OCI-LY1 (cell line): ENCODE data around the gene PTPN2.

Experiments used
- H2AFZ ChIP-seq: fragments of 200-600 bp; sonication (generic), shearing (Covaris generic); 2 replicates; pipeline ENCODE4 v1.6.0; 2014; ENCODE audit warnings: antibody characterized with exemption, mild to moderate bottlenecking, low read length
- H3F3A ChIP-seq: fragments of 200-600 bp; sonication (generic), shearing (Covaris generic); 2 replicates; pipeline ENCODE4 v1.6.0; 2014; ENCODE audit warnings: mild to moderate bottlenecking, antibody characterized with exemption, low read length, moderate library complexity; ENCODE audit not compliant: insufficient read depth
- H3K27ac ChIP-seq: fragments of 200-600 bp; sonication (generic); 2 replicates; pipeline ENCODE4 v1.5.1; 2014; ENCODE audit warnings: low read length, mixed run types, mild to moderate bottlenecking, low read depth; ENCODE audit not compliant: poor library complexity, severe bottlenecking
- H3K27me3 ChIP-seq: fragments of 200-600 bp; sonication (generic); 2 replicates; pipeline ENCODE4 v1.6.0; 2014; ENCODE audit warnings: antibody characterized with exemption, mild to moderate bottlenecking, low read length, moderate library complexity; ENCODE audit not compliant: insufficient read depth
- H3K36me3 ChIP-seq: fragments of 200-600 bp; sonication (generic); 2 replicates; pipeline ENCODE4 v1.6.1; 2014; ENCODE audit warnings: mild to moderate bottlenecking, antibody characterized with exemption, low read length, moderate library complexity, mixed read lengths; ENCODE audit not compliant: insufficient read depth
- H3K4me1 ChIP-seq: fragments of 200-600 bp; sonication (generic); 2 replicates; pipeline ENCODE4 v1.5.1; 2014; ENCODE audit warnings: mild to moderate bottlenecking, low read length, moderate library complexity; ENCODE audit not compliant: insufficient read depth, severe bottlenecking
- H3K4me2 ChIP-seq: fragments of 200-600 bp; sonication (generic), shearing (Covaris generic); 2 replicates; pipeline ENCODE4 v1.6.1; 2014; ENCODE audit warnings: low read length
- H3K4me3 ChIP-seq: fragments of 200-600 bp; sonication (generic); 2 replicates; pipeline ENCODE4 v1.5.1; 2014; ENCODE audit warnings: low read length, low read depth, mild to moderate bottlenecking, mixed read lengths; ENCODE audit not compliant: poor library complexity, severe bottlenecking
- H3K79me2 ChIP-seq: fragments of 200-600 bp; shearing (Covaris generic); 2 replicates; pipeline ENCODE4 v1.6.1; 2016; ENCODE audit warnings: mixed run types, low read length, mixed read lengths; ENCODE audit not compliant: insufficient read depth
- H3K9ac ChIP-seq: fragments of 200-600 bp; sonication (generic), shearing (Covaris generic); 2 replicates; pipeline ENCODE4 v1.6.1; 2014; ENCODE audit warnings: mild to moderate bottlenecking, low read length, mixed read lengths
- H3K9me2 ChIP-seq: fragments of 200-600 bp; sonication (generic), shearing (Covaris generic); 2 replicates; pipeline ENCODE4 v1.6.1; 2014; ENCODE audit warnings: low read depth, mild to moderate bottlenecking, low read length, mixed read lengths
- H3K9me3 ChIP-seq: fragments of 200-600 bp; shearing (Covaris generic); 2 replicates; pipeline ENCODE4 v1.6.1; 2014; ENCODE audit warnings: low read length, mixed read lengths
- H4K20me1 ChIP-seq: fragments of 200-600 bp; sonication (generic), shearing (Covaris generic); 2 replicates; pipeline ENCODE4 v1.6.0; 2016; ENCODE audit warnings: mild to moderate bottlenecking, low read length; ENCODE audit not compliant: insufficient read depth
- EZH2 ChIP-seq: fragments of 200-600 bp; sonication (generic), shearing (Covaris generic); IDR thresholded peaks from 2 replicates; pipeline ENCODE4 v1.8.0; 2017; ENCODE audit warnings: borderline replicate concordance, mixed run types, mild to moderate bottlenecking, antibody characterized with exemption, low read length, moderate library complexity, mixed read lengths
- TF ChIP-seq, protein P1 (sequence below): fragments of 200-600 bp; sonication (generic), shearing (Covaris generic); IDR thresholded peaks from 2 replicates; pipeline ENCODE4 v1.5.1; 2017; ENCODE audit warnings: mild to moderate bottlenecking, antibody characterized with exemption, low read length, moderate library complexity, mixed read lengths

PTPN2 gene

DNA sequence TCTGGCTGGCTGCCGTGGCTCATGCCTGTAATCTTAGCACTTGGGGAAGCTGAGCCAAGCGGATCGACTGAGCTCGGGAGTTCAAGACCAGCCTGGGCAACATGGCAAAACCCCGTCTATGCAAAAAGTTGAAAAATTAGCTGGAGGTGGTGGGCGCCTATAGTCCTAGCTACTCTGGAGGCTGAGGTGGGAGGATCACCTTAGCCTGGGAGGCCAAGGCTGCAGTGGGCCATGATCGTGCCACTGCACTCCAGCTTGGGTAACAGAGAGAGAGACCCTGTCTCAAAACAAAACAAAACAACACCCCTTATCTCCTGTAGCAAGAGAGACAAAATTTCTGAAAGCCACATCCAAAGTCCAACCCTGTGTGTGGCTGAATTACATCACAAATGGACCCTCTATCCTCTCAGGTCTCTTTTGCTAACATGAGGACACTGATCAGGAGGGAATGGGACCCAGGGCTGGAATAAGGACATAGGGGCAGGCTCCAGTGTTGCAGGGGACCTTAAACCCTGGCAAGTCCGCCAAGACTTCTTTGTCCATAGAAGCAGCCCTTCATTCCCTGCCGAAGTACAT lies 116.4 kb downstream of the PTPN2 start:
- H4K20me1 ChIP-seq: no peaks in the 10 kb centered on the region
- H3K27ac ChIP-seq: no peak overlapping the region
- H3K9me2 ChIP-seq: no peaks in the 10 kb centered on the region
- no peaks in the 10 kb centered on the region for H3K36me3 ChIP-seq
- H3K27me3 ChIP-seq: peaks cover 6% of the 10 kb centered on the region; the same call in 1 of the 2 replicates
- no peak overlapping the region for H2AFZ ChIP-seq
- H3K4me2 ChIP-seq: no peak overlapping the region
- no peaks in the 10 kb centered on the region for H3F3A ChIP-seq
- H3K9ac ChIP-seq: no peak overlapping the region
- no peaks in the 10 kb centered on the region for H3K4me1 ChIP-seq
- no peak for TF ChIP-seq EZH2
- TF ChIP-seq, protein P1, sequence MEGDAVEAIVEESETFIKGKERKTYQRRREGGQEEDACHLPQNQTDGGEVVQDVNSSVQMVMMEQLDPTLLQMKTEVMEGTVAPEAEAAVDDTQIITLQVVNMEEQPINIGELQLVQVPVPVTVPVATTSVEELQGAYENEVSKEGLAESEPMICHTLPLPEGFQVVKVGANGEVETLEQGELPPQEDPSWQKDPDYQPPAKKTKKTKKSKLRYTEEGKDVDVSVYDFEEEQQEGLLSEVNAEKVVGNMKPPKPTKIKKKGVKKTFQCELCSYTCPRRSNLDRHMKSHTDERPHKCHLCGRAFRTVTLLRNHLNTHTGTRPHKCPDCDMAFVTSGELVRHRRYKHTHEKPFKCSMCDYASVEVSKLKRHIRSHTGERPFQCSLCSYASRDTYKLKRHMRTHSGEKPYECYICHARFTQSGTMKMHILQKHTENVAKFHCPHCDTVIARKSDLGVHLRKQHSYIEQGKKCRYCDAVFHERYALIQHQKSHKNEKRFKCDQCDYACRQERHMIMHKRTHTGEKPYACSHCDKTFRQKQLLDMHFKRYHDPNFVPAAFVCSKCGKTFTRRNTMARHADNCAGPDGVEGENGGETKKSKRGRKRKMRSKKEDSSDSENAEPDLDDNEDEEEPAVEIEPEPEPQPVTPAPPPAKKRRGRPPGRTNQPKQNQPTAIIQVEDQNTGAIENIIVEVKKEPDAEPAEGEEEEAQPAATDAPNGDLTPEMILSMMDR: no peak
- no peaks in the 10 kb centered on the region for H3K9me3 ChIP-seq
- no peaks in the 10 kb centered on the region for H3K79me2 ChIP-seq
- H3K4me3 ChIP-seq: no peak overlapping the region

DNA sequence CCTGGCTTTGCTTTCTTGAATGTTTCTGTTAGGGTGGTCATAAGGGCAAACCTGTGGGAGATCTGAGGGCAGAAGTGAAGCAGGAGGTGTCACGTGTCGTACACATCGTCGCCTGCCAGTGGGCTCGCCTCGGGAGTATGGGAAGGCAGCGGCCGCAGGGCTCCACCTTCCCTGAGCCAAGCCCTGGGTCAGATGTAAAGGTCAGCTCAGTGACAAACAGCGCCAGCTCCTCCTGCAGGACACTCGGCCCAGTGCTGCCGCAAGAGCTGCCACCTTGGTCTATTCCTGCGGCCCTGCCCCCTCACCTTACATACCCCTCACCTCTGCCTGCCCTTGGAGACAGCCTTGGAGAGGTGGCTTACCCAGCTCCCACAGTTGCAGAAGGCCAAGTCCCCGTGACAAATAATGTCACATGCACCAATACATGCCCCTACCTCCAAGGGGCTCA lies 117.0 kb downstream of the PTPN2 start:
- no peak for TF ChIP-seq EZH2
- TF ChIP-seq, protein P1: 0 out of 2 replicates have a peak, but pooled peaks have one; percentile 13
- H3K4me3 ChIP-seq: no peak overlapping the region
- H3K4me1 ChIP-seq: no peaks in the 10 kb centered on the region
- H4K20me1 ChIP-seq: no peaks in the 10 kb centered on the region
- peaks cover 6% of the 10 kb centered on the region; the same call in 1 of the 2 replicates for H3K27me3 ChIP-seq
- H3K27ac ChIP-seq: no peak overlapping the region
- no peaks in the 10 kb centered on the region for H3K36me3 ChIP-seq
- H3K79me2 ChIP-seq: no peaks in the 10 kb centered on the region
- H3F3A ChIP-seq: no peaks in the 10 kb centered on the region
- no peaks in the 10 kb centered on the region for H3K9me3 ChIP-seq
- no peak overlapping the region for H3K4me2 ChIP-seq
- H2AFZ ChIP-seq: no peak overlapping the region
- H3K9me2 ChIP-seq: no peaks in the 10 kb centered on the region
- no peak overlapping the region for H3K9ac ChIP-seq

DNA sequence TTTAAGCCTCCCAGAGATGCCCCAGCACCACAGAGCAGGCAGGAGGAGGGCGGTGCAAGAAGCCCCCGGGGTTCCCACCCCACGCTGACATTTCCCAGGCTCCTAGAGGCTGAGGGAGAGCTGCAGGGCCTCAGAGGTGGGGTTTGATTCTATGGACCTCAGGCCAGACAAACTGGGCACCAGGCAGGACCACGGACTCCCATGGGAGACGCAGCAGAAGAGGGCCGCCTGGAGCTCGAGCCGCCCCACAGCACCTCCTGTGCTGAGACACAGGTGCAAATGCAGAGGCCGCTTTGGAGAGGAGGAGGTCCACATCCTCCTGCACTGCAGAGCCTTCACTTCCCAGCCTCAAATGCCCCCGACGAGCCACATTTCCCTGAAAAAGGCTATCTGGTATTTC lies 118.5 kb downstream of the PTPN2 start:
- Histone ChIP-seq H3K9me3 (no peaks in the 10 kb centered on the region), H3K27ac (no peak overlapping the region), H3K36me3 (no peaks in the 10 kb centered on the region), H3K4me3 (no peak overlapping the region), H4K20me1 (no peaks in the 10 kb centered on the region), H3K9ac (no peak overlapping the region), H3K79me2 (no peaks in the 10 kb centered on the region), H2AFZ (no peak overlapping the region), H3K9me2 (no peaks in the 10 kb centered on the region), H3K27me3 (peaks cover 10% of the 10 kb centered on the region; the same call in 1 of the 2 replicates), H3F3A (no peaks in the 10 kb centered on the region), H3K4me1 (no peaks in the 10 kb centered on the region), H3K4me2 (no peak overlapping the region)
- no peak for TF ChIP-seq EZH2
- TF ChIP-seq, protein P1: no peak
